ENCODE results near the gene ZDHHC20. TPM values are rescaled to one million over a fixed set of nuclear protein-coding genes. Genes with fewer than 3 reads are reported as not detected.

The ZDHHC20 gene
- total RNA-seq, 2 experiments from 2014 or later = 46.1 to 50.9 TPM

DNA sequence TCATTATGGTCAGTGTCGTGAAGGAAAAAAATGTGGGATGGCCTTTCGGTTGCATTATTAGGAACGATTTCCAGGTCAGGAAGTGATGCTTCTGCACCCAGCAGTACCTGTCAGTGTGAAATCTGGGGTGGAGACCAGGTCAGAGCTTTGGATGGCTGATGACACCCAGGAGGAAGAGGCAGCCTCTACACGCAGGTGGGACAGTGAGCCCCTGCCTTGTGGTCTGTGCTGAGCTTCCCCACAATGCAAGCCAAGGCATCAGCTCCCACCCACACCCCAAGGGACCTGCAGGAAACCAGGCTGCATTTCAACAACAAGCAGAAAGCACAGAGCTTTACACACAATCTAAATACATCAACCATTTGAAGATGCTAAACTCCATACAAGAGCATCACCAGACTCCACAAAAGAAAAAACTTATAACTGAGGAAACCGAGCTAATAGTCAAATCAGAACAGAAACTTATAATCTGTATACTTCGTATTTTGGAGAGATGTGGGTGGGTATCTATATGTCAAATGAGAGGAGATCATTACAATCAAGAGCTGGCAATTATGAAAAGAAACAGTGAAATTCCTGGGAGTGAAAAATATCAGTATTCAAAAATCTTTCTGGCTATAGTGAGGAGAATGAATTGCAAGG lies 130.1 kb downstream of the ZDHHC20 start:
- Mint-ChIP-seq H3K4me3 (no peak overlapping the region), H3K9me3 (no peaks in the 10 kb centered on the region), H3K4me1 (ENCODE audit: low read depth) (peaks cover 23% of the 10 kb centered on the region), H3K36me3 (ENCODE audit: low read depth) (no peaks in the 10 kb centered on the region), H3K27me3 (no peaks in the 10 kb centered on the region), H3K27ac (peak overlapping the region; percentile 0)
- intact Hi-C loops (cut with micrococcal nuclease) = no loop called here
- TF ChIP-seq CTCF (IDR thresholded peaks at IDR 0.05) = no peak
- CTCF ChIA-PET = interaction anchor here (1.2 to 1.8 kb wide), 2 partner anchors 32 to 149 kb away, joined by 5 to 6 read pairs; no protein-coding TSS in a partner anchor
- DNase-seq (peak; percentile 12), ATAC-seq (peak; percentile 41)
- POLR2A ChIA-PET = interaction anchor here (0.6 kb wide), 1 partner anchor 218 kb away, joined by 3 read pairs; no protein-coding TSS in a partner anchor

DNA sequence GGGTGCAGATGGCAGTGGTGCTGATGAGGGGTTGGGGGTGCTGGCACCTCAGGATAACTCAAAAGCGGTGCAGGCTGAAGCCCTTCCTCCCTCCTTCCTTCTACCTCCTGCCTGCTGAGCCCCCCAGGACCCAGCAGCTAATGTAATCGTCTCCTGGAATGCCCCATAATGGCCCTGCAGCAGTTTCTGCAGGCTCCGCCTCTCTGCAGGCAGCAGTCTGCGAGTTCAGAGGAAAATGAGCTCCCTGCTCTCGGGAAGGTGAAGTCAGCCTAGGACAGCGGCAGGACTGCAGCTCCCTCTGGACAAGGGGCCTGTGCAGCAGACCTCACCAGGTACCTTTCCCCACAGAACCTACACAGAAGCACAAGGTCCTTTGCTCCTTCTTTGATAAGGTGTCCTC lies 130.9 kb downstream of the ZDHHC20 start:
- Mint-ChIP-seq H3K27me3 (no peaks in the 10 kb centered on the region), H3K4me3 (no peak overlapping the region), H3K4me1 (ENCODE audit: low read depth) (peaks cover 23% of the 10 kb centered on the region)

DNA sequence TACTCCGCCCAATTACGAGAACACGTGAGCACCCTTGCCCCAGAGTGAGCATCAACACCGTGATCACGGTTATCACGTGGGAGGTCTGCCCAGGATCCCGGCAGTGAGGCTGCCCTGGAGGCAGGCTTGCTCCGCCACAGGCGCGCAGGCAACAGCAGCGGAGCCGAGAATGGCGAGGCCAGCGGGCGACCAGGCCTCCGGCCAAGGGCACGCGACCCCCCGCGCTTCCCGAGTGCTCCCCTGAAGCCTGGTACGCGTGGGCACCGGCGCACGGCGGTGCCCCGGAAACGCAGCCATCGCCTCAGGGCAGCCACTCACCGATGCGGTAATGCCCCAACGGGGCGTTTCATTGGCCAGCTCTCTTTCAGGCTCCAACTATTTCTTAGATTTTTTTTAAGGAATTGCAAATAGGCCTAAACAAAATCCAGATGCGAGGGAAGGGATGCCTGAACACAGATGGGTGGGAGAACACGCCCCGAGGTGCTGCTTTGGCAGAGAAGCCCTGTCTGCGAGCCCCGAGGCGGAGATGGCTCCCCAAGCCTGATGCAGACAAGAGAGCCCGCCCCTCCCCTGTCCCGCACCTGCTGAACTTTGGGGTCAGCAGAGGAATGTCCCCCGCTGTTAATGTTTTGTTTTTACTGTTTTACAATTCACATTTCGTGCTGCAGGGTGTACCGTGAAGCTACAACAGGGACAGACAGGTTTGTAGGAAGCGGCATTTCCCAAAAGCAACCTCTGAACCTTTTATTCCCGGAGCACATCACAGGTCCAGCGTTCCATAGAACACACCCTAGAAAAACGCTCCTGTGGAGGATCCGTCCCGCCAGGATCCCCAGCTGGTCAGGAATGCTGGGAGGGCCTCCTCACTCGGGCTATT lies 132.7 kb downstream of the ZDHHC20 start:
- H3K27ac Mint-ChIP-seq = no peak overlapping the region
- intact Hi-C loops (cut with micrococcal nuclease) = no loop called here
- H3K9me3 Mint-ChIP-seq = no peaks in the 10 kb centered on the region
- no peaks in the 10 kb centered on the region for H3K27me3 Mint-ChIP-seq
- H3K4me3 Mint-ChIP-seq = no peak overlapping the region
- no peak for TF ChIP-seq CTCF (IDR thresholded peaks at IDR 0.05)
- ChIA-PET POLR2A (interaction anchor here (0.8 kb wide), 1 partner anchor 150 kb away, joined by 3 read pairs; the partner anchor contains the start of genes MRPL57 and SKA3), CTCF (interaction anchor here (0.9 kb wide), 1 partner anchor 29 kb away, joined by 4 read pairs; no protein-coding TSS in a partner anchor)
- DNase-seq (peak; percentile 16), ATAC-seq (peak; percentile 48)
- H3K36me3 Mint-ChIP-seq (ENCODE audit: low read depth) = no peaks in the 10 kb centered on the region
- H3K4me1 Mint-ChIP-seq (ENCODE audit: low read depth) = peaks cover 23% of the 10 kb centered on the region

More for the DNA sequence above, 130.9 kb downstream of the ZDHHC20 start:
- CTCF ChIA-PET = interaction anchor here (1.2 to 1.8 kb wide), 2 partner anchors 31 to 149 kb away, joined by 5 to 6 read pairs; no protein-coding TSS in a partner anchor
- DNase-seq (no peak), ATAC-seq (no peak)
- no peak for TF ChIP-seq CTCF (IDR thresholded peaks at IDR 0.05)
- Mint-ChIP-seq H3K9me3 (no peaks in the 10 kb centered on the region), H3K36me3 (ENCODE audit: low read depth) (no peaks in the 10 kb centered on the region), H3K27ac (peak overlapping the region; percentile 18)
- intact Hi-C loops (cut with micrococcal nuclease) = no loop called here
- POLR2A ChIA-PET = interaction anchor here (0.6 kb wide), 1 partner anchor 217 kb away, joined by 3 read pairs; no protein-coding TSS in a partner anchor

DNA sequence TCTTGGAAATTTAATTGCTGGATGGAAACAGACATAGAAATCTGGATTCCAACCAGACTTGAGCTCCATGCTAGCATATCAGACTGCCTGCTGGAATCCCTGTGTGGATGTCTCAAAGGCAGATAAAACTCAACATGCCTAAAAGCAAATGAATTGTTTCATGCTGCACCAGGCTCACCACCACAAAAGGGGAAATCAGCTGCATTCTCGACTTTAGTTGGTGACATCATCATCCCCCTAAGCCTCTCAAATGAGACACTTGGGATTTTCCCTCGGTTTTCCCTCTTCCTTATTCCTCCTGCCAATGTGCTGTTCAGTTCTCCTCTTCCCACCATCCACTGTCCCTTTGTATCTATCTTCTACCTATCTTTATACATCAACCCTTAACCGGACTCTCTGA lies 134.3 kb downstream of the ZDHHC20 start:
- ChIA-PET CTCF (no interaction called here), POLR2A (no interaction called here)
- Mint-ChIP-seq H3K9me3 (no peaks in the 10 kb centered on the region), H3K27ac (no peak overlapping the region), H3K36me3 (ENCODE audit: low read depth) (no peaks in the 10 kb centered on the region), H3K4me1 (ENCODE audit: low read depth) (peaks cover 14% of the 10 kb centered on the region), H3K4me3 (no peak overlapping the region), H3K27me3 (no peaks in the 10 kb centered on the region)
- intact Hi-C loops (cut with micrococcal nuclease) = no loop called here
- TF ChIP-seq CTCF (IDR thresholded peaks at IDR 0.05) = no peak
- no peak for ATAC-seq
- DNase-seq = no peak

Data from activated CD8-positive, alpha-beta T cell treated with anti-CD3 and anti-CD28 coated beads for 36 hours (primary cell).